Transverse colon (tissue), 4 donors: ENCODE results near the gene THEM5. TPM values are rescaled to one million over a fixed set of nuclear protein-coding genes. Genes with fewer than 3 reads are reported as not detected.
A peak's percentile ranks its signal among the peaks of the same experiment; 100 is the strongest.
"Not testable (repeated sequence)": the region's sequence is repeated elsewhere in the genome, so short reads cannot be mapped to it uniquely, and the experiment has no call there.

ENCODE experiments used
- DNase-seq: peaks from one replicate; pipeline ENCODE4 v3.0.0-alpha.2; 2019
- H3K27ac ChIP-seq, 4 donors: fragments of 200-600 bp; sonication (generic); 2 replicates each; pipeline ENCODE4 v1.5.1; 2016 to 2018; ENCODE audit warnings: inconsistent platforms in 4 of 4
- H3K27me3 ChIP-seq: fragments of 200-600 bp; sonication (generic); 2 replicates; pipeline ENCODE4 v1.5.1; 2017; ENCODE audit warnings: inconsistent platforms
- H3K36me3 ChIP-seq, 4 donors: fragments of 200-600 bp; sonication (generic); 2 replicates each; pipeline ENCODE4 v1.5.1; 2017 to 2019; ENCODE audit warnings: inconsistent platforms in 4 of 4
- H3K4me1 ChIP-seq, 4 donors: fragments of 200-600 bp; sonication (generic); 2 replicates each; pipeline ENCODE4 v1.5.1; 2017 to 2020; ENCODE audit warnings: inconsistent platforms in 4 of 4
- H3K4me3 ChIP-seq, 4 donors: fragments of 200-600 bp; sonication (generic); 1 replicate in 1 of 4; 2 replicates in 3 of 4; pipeline versions ENCODE4 v1.5.1 to v1.6.1; 2017 to 2019; ENCODE audit warnings: inconsistent platforms in 4 of 4
- H3K9me3 ChIP-seq, 2 donors: fragments of 200-600 bp; sonication (generic); 2 replicates each; pipeline ENCODE4 v1.5.1; 2017 to 2019; ENCODE audit warnings: inconsistent platforms in 2 of 2
- CTCF ChIP-seq, 5 experiments: fragments of 200-600 bp in 3 of 5; fragments of 450-650 bp in 2 of 5; sonication (generic) in 3 of 5; IDR thresholded peaks; 1 replicate in 2 of 5; 2 replicates in 3 of 5; pipeline ENCODE4 v1.5.1; 2016 to 2017; ENCODE audit warnings: antibody characterized with exemption in 5 of 5, inconsistent platforms in 3 of 5, mild to moderate bottlenecking in 2 of 5, moderate library complexity in 1 of 5
- EP300 ChIP-seq: sonication (generic); formaldehyde crosslinking; IDR thresholded peaks from one replicate; pipeline ENCODE4 v1.6.1; 2017; ENCODE audit warnings: antibody characterized with exemption, low read depth
- POLR2A ChIP-seq: fragments of 450-650 bp; IDR thresholded peaks from one replicate; pipeline ENCODE4 v1.6.1; 2016; ENCODE audit warnings: antibody characterized with exemption, mild to moderate bottlenecking, moderate library complexity
- POLR2AphosphoS5 ChIP-seq, 3 donors: sonication (generic); formaldehyde crosslinking; IDR thresholded peaks; one replicate each; pipeline ENCODE4 v1.6.1; 2016; ENCODE audit warnings: antibody characterized with exemption in 3 of 3
- WGBS, 2 donors: methylation state at CpG; one replicate each; pipeline ENCODE4 v1.1.5; 2018; ENCODE audit warnings: low coverage in 1 of 2; 5-methylcytosine and 5-hydroxymethylcytosine counted together
- in situ Hi-C, 4 donors: fragments of 200-750 bp; cut with MboI; loops; one replicate each; pipeline versions ENCODE4 v1.15.0 to v1.15.1; 2017; ENCODE audit warnings: low sequenced_read_pairs in 3 of 4, low pct_ligation_motif_present in 1 of 4, low pct_unique_long_range_greater_than_20kb in 1 of 4
- intact Hi-C: fragments of 100-400 bp; cut with DNase I; formaldehyde crosslinking; loops from one replicate; pipeline ENCODE4 v1.15.1; 2023; ENCODE audit warnings: low total_unique reads
- total RNA-seq, 4 donors: library from RNA; depleted of rRNA; stranded (reverse); fragments of >200 nt; gene quantifications; one replicate each; pipeline ENCODE4 v1.1.0, GENCODE V29; 2016

The THEM5 gene
- not detected for total RNA-seq

GRCh38 chr1:151853411-151853943 lies at the start of gene THEM5:
THEM5 (minus strand) TSS chr1:151853712; CDS start chr1:151853565, 147 bp downstream.
- Histone ChIP-seq H3K9me3 (no peaks in the 10 kb centered on the region), H3K27me3 (peaks cover 8% of the 10 kb centered on the region), H3K36me3 (no peaks in the 10 kb centered on the region), H3K27ac (no peak within 1 kb of the TSS), H3K4me3 (no peak within 1 kb of the TSS), H3K4me1 (no peaks in the 10 kb centered on the region)
- no peak for DNase-seq
- TF ChIP-seq EP300 (no peak), CTCF (IDR thresholded peaks at IDR 0.05) (no peak), POLR2A (no peak), POLR2AphosphoS5 (IDR thresholded peaks at IDR 0.05) (no peak)
- intact Hi-C loops = no loop called here
- in situ Hi-C loops = no loop called here
- 58% methylated on average over 5 of the region's 5 CpGs; no CpG with 5 or more reads in 1 of the 2 donors for WGBS, 2 donors

GRCh38 chr1:151902858-151903257 lies 49.3 kb upstream of the THEM5 start:
- WGBS, 2 donors = 73 to 85% methylated on average over 2 of the region's 2 CpGs
- Histone ChIP-seq H3K27ac (no peak overlapping the region), H3K27me3 (no peaks in the 10 kb centered on the region), H3K4me1 (peaks cover 0 to 14% (median 5%) of the 10 kb centered on the region in 4 donors), H3K36me3 (no peaks in the 10 kb centered on the region), H3K4me3 (no peak overlapping the region), H3K9me3 (peaks cover 7 to 11% of the 10 kb centered on the region in 2 donors)
- no peak for DNase-seq
- in situ Hi-C loops = loop anchor here in 2 of 4 donors (25.0 kb wide), 1 partner anchor 109 kb away; no protein-coding TSS in a partner anchor
- TF ChIP-seq POLR2A (no peak), EP300 (no peak), POLR2AphosphoS5 (IDR thresholded peaks at IDR 0.05) (no peak), CTCF (IDR thresholded peaks at IDR 0.05) (no peak)
- intact Hi-C loops = no loop called here

GRCh38 chr1:151900804-151901203 lies 47.3 kb upstream of the THEM5 start:
- 97% methylated on average over 3 of the region's 3 CpGs; no CpG with 5 or more reads in 1 of the 2 donors for WGBS, 2 donors
- H3K36me3 ChIP-seq, H3K4me3 ChIP-seq, H3K27me3 ChIP-seq, intact Hi-C loops, H3K9me3 ChIP-seq, H3K27ac ChIP-seq, DNase-seq: not testable (repeated sequence)
- in situ Hi-C loops = loop anchor here in 2 of 4 donors (25.0 kb wide), 1 partner anchor 111 kb away; no protein-coding TSS in a partner anchor
- H3K4me1 ChIP-seq = peaks cover 0 to 11% (median 5%) of the 10 kb centered on the region in 4 donors

- in situ Hi-C loops (no loop called here), intact Hi-C loops (no loop called here)
- Histone ChIP-seq H3K27me3 (no peaks in the 10 kb centered on the region), H3K4me3 (no peak overlapping the region), H3K27ac (peak overlapping the region in 3 of 4 donors; percentile 6 to 21 (median 18)), H3K9me3 (peaks cover 7 to 8% of the 10 kb centered on the region in 2 donors), H3K4me1 (peaks cover 0 to 8% (median 4%) of the 10 kb centered on the region in 4 donors), H3K36me3 (peaks cover 0 to 3% (median 0%) of the 10 kb centered on the region in 4 donors)
- TF ChIP-seq EP300 (no peak), CTCF (IDR thresholded peaks at IDR 0.05) (no peak), POLR2A (no peak), POLR2AphosphoS5 (IDR thresholded peaks at IDR 0.05) (no peak)
- WGBS, 2 donors = 62% methylated on average over 2 of the region's 2 CpGs; no CpG with 5 or more reads in 1 of the 2 donors
- peak; percentile 36 for DNase-seq
Measured at GRCh38 chr1:151898519-151898991, 45.0 kb upstream of the THEM5 start.
